ENCODE results near the gene APOB. TPM values are rescaled to one million over a fixed set of nuclear protein-coding genes. Genes with fewer than 3 reads are reported as not detected.

The APOB gene
- total and polyA plus RNA-seq, 2 of the 13 experiments (the other 11 are each of a cell fraction or from before 2014, with no cell fraction given): 1,569 to 2,515 TPM

GRCh38 chr2:21092308-21092869, 48.5 kb upstream of the APOB start (continued):
- TF ChIP-seq ATF2 (CRISPR knock-in tag; IDR thresholded peaks at IDR 0.05) (0 out of 2 replicates have a peak, but pooled peaks have one; percentile 18), ZMYM2 (CRISPR knock-in tag; IDR thresholded peaks at IDR 0.05) (no peak), GATAD2A (CRISPR knock-in tag; IDR thresholded peaks at IDR 0.05) (peak; percentile 77), PCBP1 (IDR thresholded peaks at IDR 0.05; ENCODE audit: borderline replicate concordance, low read depth, low read length) (no peak), ZNF724P (CRISPR knock-in tag; IDR thresholded peaks at IDR 0.05; ENCODE audit: borderline replicate concordance) (no peak), SOX6 (IDR thresholded peaks at IDR 0.05) (no peak), SOX6 (CRISPR knock-in tag; IDR thresholded peaks at IDR 0.05) (peak; percentile 45; the same call in 1 of the 2 replicates), ZNF607 (CRISPR knock-in tag; IDR thresholded peaks at IDR 0.05; ENCODE audit: borderline replicate concordance) (no peak), SPEN (CRISPR knock-in tag; IDR thresholded peaks at IDR 0.05; ENCODE audit: low read depth) (peak; percentile 46; the same call in 1 of the 2 replicates), ZNF737 (CRISPR knock-in tag; IDR thresholded peaks at IDR 0.05; ENCODE audit: borderline replicate concordance) (no peak), ZNF768 (CRISPR knock-in tag; IDR thresholded peaks at IDR 0.05) (no peak), HMG20A (CRISPR knock-in tag; IDR thresholded peaks at IDR 0.05; ENCODE audit: borderline replicate concordance) (0 out of 2 replicates have a peak, but pooled peaks have one; percentile 39), ONECUT2 (CRISPR knock-in tag; IDR thresholded peaks at IDR 0.05) (peak; percentile 88), ZNF124 (CRISPR knock-in tag; IDR thresholded peaks at IDR 0.05) (no peak), ZMYM4 (CRISPR knock-in tag; IDR thresholded peaks at IDR 0.05) (peak; percentile 70), HOXA7 (CRISPR knock-in tag; IDR thresholded peaks at IDR 0.05) (no peak), KAT2B (IDR thresholded peaks at IDR 0.05; ENCODE audit: borderline replicate concordance, low read depth, low read length) (0 out of 2 replicates have a peak, but pooled peaks have one; percentile 14), ZNF274 (CRISPR knock-in tag; IDR thresholded peaks at IDR 0.05) (no peak), SATB2 (CRISPR knock-in tag; IDR thresholded peaks at IDR 0.05) (no peak), POGK (CRISPR knock-in tag; conservative IDR thresholded peaks at IDR 0.05) (no peak), SRSF4 (IDR thresholded peaks at IDR 0.05; ENCODE audit: low read depth, low read length, poor library complexity, severe bottlenecking) (no peak), ZFP82 (CRISPR knock-in tag; IDR thresholded peaks at IDR 0.05; ENCODE audit: borderline replicate concordance) (no peak)

Data from HepG2 (cell line).